ENCODE data around the gene PDHX.

Gene PDHX

GRCh38 chr11:35007277-35007676, 90.9 kb downstream of the PDHX start:
- H3K27ac ChIP-seq (ENCODE audit: low read length), result no peak overlapping the region
- ATAC-seq (ENCODE audit: insufficient read depth, low read depth), result no peak
- H3K4me2 ChIP-seq (ENCODE audit: insufficient read depth, low read length), result no peak overlapping the region

GRCh38 chr11:35009191-35009943, 92.9 kb downstream of the PDHX start:
- H3K4me2 ChIP-seq (ENCODE audit: insufficient read depth, low read length), result no peak overlapping the region
- H3K27me3 ChIP-seq (ENCODE audit: insufficient read depth, low read length, poor library complexity), result no peaks in the 10 kb centered on the region
- no peak overlapping the region for H3K27ac ChIP-seq (ENCODE audit: low read length)

More at GRCh38 chr11:35007277-35007676, 90.9 kb downstream of the PDHX start:
- DNase-seq, result no peak
- Histone ChIP-seq H4K20me1 (ENCODE audit: insufficient read depth, low read length) (no peaks in the 10 kb centered on the region), H3K9me3 (ENCODE audit: insufficient read depth, low read length, severe bottlenecking) (no peaks in the 10 kb centered on the region), H3K27me3 (ENCODE audit: insufficient read depth, low read length, poor library complexity) (no peaks in the 10 kb centered on the region), H3K36me3 (ENCODE audit: insufficient read depth, low read length) (no peaks in the 10 kb centered on the region), H3K4me3 (ENCODE audit: low read depth in 1 of 2, low read length in 2 of 2) (no peak overlapping the region), H3K9ac (ENCODE audit: low read depth, low read length) (no peak overlapping the region), H3K79me2 (ENCODE audit: insufficient read depth, low read length) (no peaks in the 10 kb centered on the region), H3K4me1 (ENCODE audit: insufficient read depth, low read length) (no peaks in the 10 kb centered on the region), H2AFZ (ENCODE audit: low read depth, low read length) (no peak overlapping the region)
- TF ChIP-seq CTCF (IDR thresholded peaks at IDR 0.05; ENCODE audit: borderline replicate concordance, extremely low read depth, low read length, poor library complexity, severe bottlenecking), result no peak
- no peak for TF ChIP-seq EZH2 (IDR thresholded peaks at IDR 0.05; ENCODE audit: borderline replicate concordance, low read depth, low read length, severe bottlenecking)

GRCh38 chr11:35009944-35010342, 93.5 kb downstream of the PDHX start:
- Histone ChIP-seq H4K20me1 (ENCODE audit: insufficient read depth, low read length) (no peaks in the 10 kb centered on the region), H3K4me2 (ENCODE audit: insufficient read depth, low read length) (no peak overlapping the region), H3K79me2 (ENCODE audit: insufficient read depth, low read length) (no peaks in the 10 kb centered on the region), H3K9ac (ENCODE audit: low read depth, low read length) (no peak overlapping the region), H3K9me3 (ENCODE audit: insufficient read depth, low read length, severe bottlenecking) (no peaks in the 10 kb centered on the region), H2AFZ (ENCODE audit: low read depth, low read length) (no peak overlapping the region), H3K4me1 (ENCODE audit: insufficient read depth, low read length) (no peaks in the 10 kb centered on the region), H3K4me3 (ENCODE audit: low read depth in 1 of 2, low read length in 2 of 2) (no peak overlapping the region), H3K36me3 (ENCODE audit: insufficient read depth, low read length) (no peaks in the 10 kb centered on the region), H3K27me3 (ENCODE audit: insufficient read depth, low read length, poor library complexity) (no peaks in the 10 kb centered on the region), H3K27ac (ENCODE audit: low read length) (no peak overlapping the region)
- DNase-seq (no peak), ATAC-seq (ENCODE audit: insufficient read depth, low read depth) (no peak)
- TF ChIP-seq CTCF (IDR thresholded peaks at IDR 0.05; ENCODE audit: borderline replicate concordance, extremely low read depth, low read length, poor library complexity, severe bottlenecking), result no peak
- no peak for TF ChIP-seq EZH2 (IDR thresholded peaks at IDR 0.05; ENCODE audit: borderline replicate concordance, low read depth, low read length, severe bottlenecking)

More at GRCh38 chr11:35009191-35009943, 92.9 kb downstream of the PDHX start:
- no peak overlapping the region for H2AFZ ChIP-seq (ENCODE audit: low read depth, low read length)
- no peaks in the 10 kb centered on the region for H3K9me3 ChIP-seq (ENCODE audit: insufficient read depth, low read length, severe bottlenecking)
- TF ChIP-seq EZH2 (IDR thresholded peaks at IDR 0.05; ENCODE audit: borderline replicate concordance, low read depth, low read length, severe bottlenecking), result no peak
- TF ChIP-seq CTCF (IDR thresholded peaks at IDR 0.05; ENCODE audit: borderline replicate concordance, extremely low read depth, low read length, poor library complexity, severe bottlenecking), result no peak
- H3K9ac ChIP-seq (ENCODE audit: low read depth, low read length), result no peak overlapping the region
- no peak for ATAC-seq (ENCODE audit: insufficient read depth, low read depth)
- no peaks in the 10 kb centered on the region for H3K79me2 ChIP-seq (ENCODE audit: insufficient read depth, low read length)
- no peak overlapping the region for H3K4me3 ChIP-seq (ENCODE audit: low read depth in 1 of 2, low read length in 2 of 2)
- no peaks in the 10 kb centered on the region for H3K4me1 ChIP-seq (ENCODE audit: insufficient read depth, low read length)
- DNase-seq, result no peak
- no peaks in the 10 kb centered on the region for H3K36me3 ChIP-seq (ENCODE audit: insufficient read depth, low read length)
- no peaks in the 10 kb centered on the region for H4K20me1 ChIP-seq (ENCODE audit: insufficient read depth, low read length)

Measured in DND-41 (cell line).